ENCODE results near the gene ZC3H12C.

ZC3H12C gene

GRCh38 chr11:110156503-110156902, 63.3 kb downstream of the ZC3H12C start:
- no peak for DNase-seq

- no peak for DNase-seq
Measured at GRCh38 chr11:110158317-110159200, 65.4 kb downstream of the ZC3H12C start.

- no peak for DNase-seq
Measured at GRCh38 chr11:110159476-110159875, 66.3 kb downstream of the ZC3H12C start.

GRCh38 chr11:110160016-110160415, 66.8 kb downstream of the ZC3H12C start:
- no peak for DNase-seq

- no peak for DNase-seq
Measured at GRCh38 chr11:110160437-110160836, 67.2 kb downstream of the ZC3H12C start.

GRCh38 chr11:110161061-110161460, 67.9 kb downstream of the ZC3H12C start:
- DNase-seq = no peak

GRCh38 chr11:110162216-110162615, 69.0 kb downstream of the ZC3H12C start:
- no peak for DNase-seq

- DNase-seq = no peak
Measured at GRCh38 chr11:110165039-110165925, 72.1 kb downstream of the ZC3H12C start.

GRCh38 chr11:110168033-110168803, 75.0 kb downstream of the ZC3H12C start:
- no peak for DNase-seq

GRCh38 chr11:110169738-110170137, 76.5 kb downstream of the ZC3H12C start:
- DNase-seq = no peak

- no peak for DNase-seq
Measured at GRCh38 chr11:110172468-110173065, 79.4 kb downstream of the ZC3H12C start.

GRCh38 chr11:110173811-110174644, 80.8 kb downstream of the ZC3H12C start:
- DNase-seq = peak; percentile 21

GRCh38 chr11:110174645-110175310, 81.6 kb downstream of the ZC3H12C start:
- no peak for DNase-seq

GRCh38 chr11:110176366-110177085, 83.3 kb downstream of the ZC3H12C start:
- DNase-seq = no peak

GRCh38 chr11:110177086-110177456, 83.9 kb downstream of the ZC3H12C start:
- DNase-seq = no peak

- no peak for DNase-seq
Measured at GRCh38 chr11:110179064-110179463, 85.9 kb downstream of the ZC3H12C start.

GRCh38 chr11:110182886-110183285, 89.7 kb downstream of the ZC3H12C start:
- no peak for DNase-seq

GRCh38 chr11:110184456-110184855, 91.3 kb downstream of the ZC3H12C start:
- no peak for DNase-seq

GRCh38 chr11:110185121-110185591, 92.0 kb downstream of the ZC3H12C start:
- DNase-seq = no peak

- DNase-seq = no peak
Measured at GRCh38 chr11:110185599-110185998, 92.4 kb downstream of the ZC3H12C start.
